Kidney tubule cell (primary cell): Measurements from ENCODE around the gene TRMT61A.
A peak's percentile ranks its signal among the peaks of the same experiment; 100 is the strongest.

ENCODE experiments used
- DNase-seq: peaks from one replicate; pipeline ENCODE4 v3.0.0-alpha.2; 2018; ENCODE audit warnings: low spot score

The TRMT61A gene

GRCh38 chr14:103563226-103563620 is 34.2 kb downstream of the TRMT61A start:
- DNase-seq: no peak

- no peak for DNase-seq
These were observed 35.0 kb downstream of the TRMT61A start for GRCh38 chr14:103563844-103564505.

GRCh38 chr14:103568952-103569351 is 40.0 kb downstream of the TRMT61A start:
- no peak for DNase-seq

GRCh38 chr14:103569408-103569807 is 40.4 kb downstream of the TRMT61A start:
- no peak for DNase-seq

GRCh38 chr14:103574104-103574503 is 45.1 kb downstream of the TRMT61A start:
- DNase-seq: no peak

GRCh38 chr14:103574707-103575285 is 45.8 kb downstream of the TRMT61A start:
- DNase-seq: no peak

GRCh38 chr14:103576371-103577024 is 47.5 kb downstream of the TRMT61A start:
- DNase-seq: peak; percentile 92

- DNase-seq: no peak
These were observed 49.5 kb downstream of the TRMT61A start for GRCh38 chr14:103578401-103579075.

- no peak for DNase-seq
These were observed 52.2 kb downstream of the TRMT61A start for GRCh38 chr14:103581206-103581605.

- no peak for DNase-seq
These were observed 53.1 kb downstream of the TRMT61A start for GRCh38 chr14:103581954-103582703.

GRCh38 chr14:103584326-103584915 is 55.4 kb downstream of the TRMT61A start:
- no peak for DNase-seq
